ENCODE results near the gene GLDC. TPM values are rescaled to one million over a fixed set of nuclear protein-coding genes. Genes with fewer than 3 reads are reported as not detected.

GLDC gene
- total RNA-seq, 1 donor from 2014 or later: 0.78 TPM

GRCh38 chr9:6620353-6620752 is 25.2 kb downstream of the GLDC start:
- Mint-ChIP-seq H3K4me1 (ENCODE audit: unreplicated experiment) (no peaks in the 10 kb centered on the region), H3K27me3 (ENCODE audit: unreplicated experiment) (peaks cover 25% of the 10 kb centered on the region), H3K4me3 (ENCODE audit: unreplicated experiment) (no peak overlapping the region), H3K27ac (ENCODE audit: unreplicated experiment) (no peak overlapping the region), H3K9me3 (ENCODE audit: unreplicated experiment) (no peaks in the 10 kb centered on the region), H3K36me3 (ENCODE audit: unreplicated experiment) (no peaks in the 10 kb centered on the region)
- DNase-seq (ENCODE audit: extremely low spot score, unreplicated experiment): no peak
- no peak for TF ChIP-seq CTCF (IDR thresholded peaks at IDR 0.05)

DNA sequence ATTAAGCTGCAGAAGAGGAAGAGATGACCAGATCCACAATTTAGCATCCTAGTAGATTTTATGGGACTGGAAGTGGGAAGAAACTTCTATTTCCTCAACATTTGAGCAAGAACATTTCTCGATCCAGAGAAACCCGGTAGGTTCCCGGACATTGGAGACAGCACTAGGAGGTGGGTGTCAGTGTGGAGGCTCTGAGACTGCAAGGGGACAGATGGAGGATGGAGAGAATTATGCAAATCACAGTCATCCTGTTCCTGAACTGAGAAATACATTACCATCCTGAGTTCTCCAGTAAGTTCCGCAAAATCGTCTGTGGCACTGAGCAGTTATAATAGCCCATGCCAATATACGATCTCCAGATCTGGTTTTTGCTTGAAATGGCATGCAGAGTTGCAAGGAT is 25.6 kb downstream of the GLDC start:
- no peaks in the 10 kb centered on the region for H3K9me3 Mint-ChIP-seq (ENCODE audit: unreplicated experiment)
- H3K4me3 Mint-ChIP-seq (ENCODE audit: unreplicated experiment): no peak overlapping the region
- peaks cover 28% of the 10 kb centered on the region for H3K27me3 Mint-ChIP-seq (ENCODE audit: unreplicated experiment)
- H3K4me1 Mint-ChIP-seq (ENCODE audit: unreplicated experiment): no peaks in the 10 kb centered on the region
- no peak for TF ChIP-seq CTCF (IDR thresholded peaks at IDR 0.05)
- H3K27ac Mint-ChIP-seq (ENCODE audit: unreplicated experiment): no peak overlapping the region
- H3K36me3 Mint-ChIP-seq (ENCODE audit: unreplicated experiment): no peaks in the 10 kb centered on the region
- DNase-seq (ENCODE audit: extremely low spot score, unreplicated experiment): no peak

GRCh38 chr9:6616951-6617602 is 28.5 kb downstream of the GLDC start:
- Mint-ChIP-seq H3K4me3 (ENCODE audit: unreplicated experiment) (no peak overlapping the region), H3K36me3 (ENCODE audit: unreplicated experiment) (no peaks in the 10 kb centered on the region)
- DNase-seq (ENCODE audit: extremely low spot score, unreplicated experiment): no peak

GRCh38 chr9:6614489-6614888 is 31.0 kb downstream of the GLDC start:
- Mint-ChIP-seq H3K9me3 (ENCODE audit: unreplicated experiment) (no peaks in the 10 kb centered on the region), H3K4me3 (ENCODE audit: unreplicated experiment) (no peak overlapping the region), H3K27me3 (ENCODE audit: unreplicated experiment) (peaks cover 38% of the 10 kb centered on the region), H3K4me1 (ENCODE audit: unreplicated experiment) (no peaks in the 10 kb centered on the region), H3K36me3 (ENCODE audit: unreplicated experiment) (no peaks in the 10 kb centered on the region), H3K27ac (ENCODE audit: unreplicated experiment) (no peak overlapping the region)
- DNase-seq (ENCODE audit: extremely low spot score, unreplicated experiment): no peak
- TF ChIP-seq CTCF (IDR thresholded peaks at IDR 0.05): no peak

More at GRCh38 chr9:6616951-6617602, 28.5 kb downstream of the GLDC start:
- no peaks in the 10 kb centered on the region for H3K4me1 Mint-ChIP-seq (ENCODE audit: unreplicated experiment)
- peaks cover 30% of the 10 kb centered on the region for H3K27me3 Mint-ChIP-seq (ENCODE audit: unreplicated experiment)
- H3K9me3 Mint-ChIP-seq (ENCODE audit: unreplicated experiment): no peaks in the 10 kb centered on the region
- no peak overlapping the region for H3K27ac Mint-ChIP-seq (ENCODE audit: unreplicated experiment)
- no peak for TF ChIP-seq CTCF (IDR thresholded peaks at IDR 0.05)

GRCh38 chr9:6611865-6612264 is 33.7 kb downstream of the GLDC start:
- Mint-ChIP-seq H3K4me3 (ENCODE audit: unreplicated experiment) (no peak overlapping the region), H3K27ac (ENCODE audit: unreplicated experiment) (no peak overlapping the region)

More at GRCh38 chr9:6611865-6612264, 33.7 kb downstream of the GLDC start:
- Mint-ChIP-seq H3K9me3 (ENCODE audit: unreplicated experiment) (no peaks in the 10 kb centered on the region), H3K27me3 (ENCODE audit: unreplicated experiment) (peaks cover 22% of the 10 kb centered on the region), H3K36me3 (ENCODE audit: unreplicated experiment) (no peaks in the 10 kb centered on the region), H3K4me1 (ENCODE audit: unreplicated experiment) (no peaks in the 10 kb centered on the region)
- no peak for TF ChIP-seq CTCF (IDR thresholded peaks at IDR 0.05)
- no peak for DNase-seq (ENCODE audit: extremely low spot score, unreplicated experiment)
